HL-60 (cell line): ENCODE data around the gene UPK1B.

ENCODE experiments used
- GABPA ChIP-seq: IDR thresholded peaks from 2 replicates; pipeline ENCODE4 v1.6.1; 2012; ENCODE audit warnings: low read depth
- POLR2AphosphoS5 ChIP-seq: IDR thresholded peaks from 2 replicates; pipeline ENCODE4 v1.6.1; 2012; ENCODE audit warnings: low read depth
- SPI1 ChIP-seq: IDR thresholded peaks from 2 replicates; pipeline ENCODE4 v1.6.1; 2012; ENCODE audit warnings: low read depth, mild to moderate bottlenecking, borderline replicate concordance
- TF ChIP-seq, protein P1 (sequence below): IDR thresholded peaks from one replicate; pipeline ENCODE4 v1.5.1; 2011; ENCODE audit warnings: low read length, control low read depth, inconsistent platforms; ENCODE audit not compliant: insufficient read depth
- TF ChIP-seq, protein P2 (sequence below): IDR thresholded peaks from 2 replicates; pipeline ENCODE4 v1.6.1; 2012; ENCODE audit warnings: low read depth; ENCODE audit not compliant: insufficient replicate concordance

DNA sequence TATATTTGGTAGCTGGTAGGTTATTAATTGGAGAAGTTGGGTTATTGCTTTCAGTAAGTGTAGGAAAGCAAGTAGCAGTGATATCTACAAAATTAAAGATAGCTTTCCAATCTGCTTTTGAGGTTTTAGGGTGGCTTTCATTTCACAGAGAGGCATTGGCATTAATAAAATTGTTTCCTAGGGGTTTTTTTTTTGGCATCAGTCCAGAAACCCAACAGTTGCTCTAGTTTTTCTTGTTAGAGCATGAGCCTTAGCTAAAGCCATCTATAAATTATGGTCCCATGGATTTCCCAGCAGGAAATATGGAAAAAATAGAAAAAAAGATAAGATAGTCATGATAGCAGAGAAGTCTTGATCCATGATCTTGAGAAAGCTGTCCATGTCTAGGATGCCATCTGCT, 70.3 kb downstream of the UPK1B start:
- TF ChIP-seq, protein P1, sequence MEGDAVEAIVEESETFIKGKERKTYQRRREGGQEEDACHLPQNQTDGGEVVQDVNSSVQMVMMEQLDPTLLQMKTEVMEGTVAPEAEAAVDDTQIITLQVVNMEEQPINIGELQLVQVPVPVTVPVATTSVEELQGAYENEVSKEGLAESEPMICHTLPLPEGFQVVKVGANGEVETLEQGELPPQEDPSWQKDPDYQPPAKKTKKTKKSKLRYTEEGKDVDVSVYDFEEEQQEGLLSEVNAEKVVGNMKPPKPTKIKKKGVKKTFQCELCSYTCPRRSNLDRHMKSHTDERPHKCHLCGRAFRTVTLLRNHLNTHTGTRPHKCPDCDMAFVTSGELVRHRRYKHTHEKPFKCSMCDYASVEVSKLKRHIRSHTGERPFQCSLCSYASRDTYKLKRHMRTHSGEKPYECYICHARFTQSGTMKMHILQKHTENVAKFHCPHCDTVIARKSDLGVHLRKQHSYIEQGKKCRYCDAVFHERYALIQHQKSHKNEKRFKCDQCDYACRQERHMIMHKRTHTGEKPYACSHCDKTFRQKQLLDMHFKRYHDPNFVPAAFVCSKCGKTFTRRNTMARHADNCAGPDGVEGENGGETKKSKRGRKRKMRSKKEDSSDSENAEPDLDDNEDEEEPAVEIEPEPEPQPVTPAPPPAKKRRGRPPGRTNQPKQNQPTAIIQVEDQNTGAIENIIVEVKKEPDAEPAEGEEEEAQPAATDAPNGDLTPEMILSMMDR = no peak
- no peak for TF ChIP-seq POLR2AphosphoS5
- no peak for TF ChIP-seq SPI1
- TF ChIP-seq, protein P2, sequence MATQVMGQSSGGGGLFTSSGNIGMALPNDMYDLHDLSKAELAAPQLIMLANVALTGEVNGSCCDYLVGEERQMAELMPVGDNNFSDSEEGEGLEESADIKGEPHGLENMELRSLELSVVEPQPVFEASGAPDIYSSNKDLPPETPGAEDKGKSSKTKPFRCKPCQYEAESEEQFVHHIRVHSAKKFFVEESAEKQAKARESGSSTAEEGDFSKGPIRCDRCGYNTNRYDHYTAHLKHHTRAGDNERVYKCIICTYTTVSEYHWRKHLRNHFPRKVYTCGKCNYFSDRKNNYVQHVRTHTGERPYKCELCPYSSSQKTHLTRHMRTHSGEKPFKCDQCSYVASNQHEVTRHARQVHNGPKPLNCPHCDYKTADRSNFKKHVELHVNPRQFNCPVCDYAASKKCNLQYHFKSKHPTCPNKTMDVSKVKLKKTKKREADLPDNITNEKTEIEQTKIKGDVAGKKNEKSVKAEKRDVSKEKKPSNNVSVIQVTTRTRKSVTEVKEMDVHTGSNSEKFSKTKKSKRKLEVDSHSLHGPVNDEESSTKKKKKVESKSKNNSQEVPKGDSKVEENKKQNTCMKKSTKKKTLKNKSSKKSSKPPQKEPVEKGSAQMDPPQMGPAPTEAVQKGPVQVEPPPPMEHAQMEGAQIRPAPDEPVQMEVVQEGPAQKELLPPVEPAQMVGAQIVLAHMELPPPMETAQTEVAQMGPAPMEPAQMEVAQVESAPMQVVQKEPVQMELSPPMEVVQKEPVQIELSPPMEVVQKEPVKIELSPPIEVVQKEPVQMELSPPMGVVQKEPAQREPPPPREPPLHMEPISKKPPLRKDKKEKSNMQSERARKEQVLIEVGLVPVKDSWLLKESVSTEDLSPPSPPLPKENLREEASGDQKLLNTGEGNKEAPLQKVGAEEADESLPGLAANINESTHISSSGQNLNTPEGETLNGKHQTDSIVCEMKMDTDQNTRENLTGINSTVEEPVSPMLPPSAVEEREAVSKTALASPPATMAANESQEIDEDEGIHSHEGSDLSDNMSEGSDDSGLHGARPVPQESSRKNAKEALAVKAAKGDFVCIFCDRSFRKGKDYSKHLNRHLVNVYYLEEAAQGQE = no peak
- no peak for TF ChIP-seq GABPA
